PC-3 (cell line): Measurements from ENCODE around the gene CDC27.

Experiments
- CTCF ChIP-seq: fragments of 300-600 bp; sonication (generic); conservative IDR thresholded peaks from 2 replicates; pipeline ENCODE4 v1.5.1; 2017; ENCODE audit warnings: antibody characterized with exemption, low read depth, mild to moderate bottlenecking, low read length
- EZH2 ChIP-seq: fragments of 300-600 bp; sonication (generic); IDR thresholded peaks from one replicate; pipeline ENCODE4 v1.6.1; 2017; ENCODE audit warnings: antibody characterized with exemption, mild to moderate bottlenecking, low read length; ENCODE audit not compliant: unreplicated experiment
- EZH2phosphoT487 ChIP-seq: fragments of 300-600 bp; sonication (generic); IDR thresholded peaks from 2 replicates; pipeline ENCODE4 v1.6.1; 2018; ENCODE audit warnings: mild to moderate bottlenecking, antibody characterized with exemption, low read length, borderline replicate concordance

GRCh38 chr17:47205419-47205963 lies 16.4 kb upstream of the CDC27 start:
- TF ChIP-seq CTCF (no peak), EZH2 (no peak), EZH2phosphoT487 (no peak)
